ENCODE measurements around the gene NBPF11. TPM values are rescaled to one million over a fixed set of nuclear protein-coding genes. Genes with fewer than 3 reads are reported as not detected.
A peak's percentile ranks its signal among the peaks of the same experiment; 100 is the strongest.
"Not testable (repeated sequence)": the region's sequence is repeated elsewhere in the genome, so short reads cannot be mapped to it uniquely, and the experiment has no call there.

The NBPF11 gene
- total RNA-seq, 2 experiments from 2014 or later, result 13.2 to 20.3 TPM

DNA sequence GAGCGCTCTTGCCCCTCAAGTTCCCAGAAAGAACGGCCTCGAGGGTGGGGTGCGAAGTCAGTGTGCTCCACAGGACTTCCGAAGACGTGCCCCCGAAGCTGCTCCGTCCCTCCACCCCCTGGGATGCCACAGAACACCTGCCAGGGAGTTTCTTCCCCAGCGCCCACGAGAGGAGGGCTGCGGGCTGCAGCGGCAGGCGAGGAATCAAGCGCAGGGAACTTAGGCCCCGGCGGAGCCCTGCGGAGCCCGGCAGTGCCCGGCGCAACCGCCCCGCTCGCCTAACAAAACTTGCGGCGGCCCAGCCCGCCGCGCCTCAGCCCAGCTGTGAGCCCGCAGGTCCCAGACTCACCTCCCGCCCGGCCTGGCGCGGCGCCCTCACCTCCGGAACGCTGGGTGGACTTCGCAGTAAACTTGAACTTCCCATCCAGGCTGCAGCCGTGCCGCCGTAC lies 686 bp downstream of the NBPF11 start:
- POLR2A ChIA-PET, result not testable (repeated sequence)

GRCh38 chr1:148150945-148151344 lies 1.1 kb downstream of the NBPF11 start:
- BruUV-seq (replicated peaks); CTCF ChIA-PET (ENCODE audit: unreplicated experiment); H4K20me1 ChIP-seq (ENCODE audit: insufficient read depth, low read length); H3K36me3 ChIP-seq (ENCODE audit: insufficient read depth, low read length); H3K79me2 ChIP-seq (ENCODE audit: insufficient read depth, low read depth, low read length); H2AFZ ChIP-seq (ENCODE audit: low read length); POLR2A ChIA-PET; intact Hi-C loops (cut with micrococcal nuclease; ENCODE audit: unreplicated experiment); H3K9me2 ChIP-seq (ENCODE audit: insufficient read depth, low read length); H3K9me3 ChIP-seq (ENCODE audit: low read length); H3K4me1 ChIP-seq (ENCODE audit: insufficient read depth, low read length, poor library complexity, severe bottlenecking): not testable (repeated sequence)
- peak; percentile 28 for DNase-seq (ENCODE audit: low spot score)
- Histone ChIP-seq H3K4me3 (ENCODE audit: low read depth, low read length, poor library complexity, severe bottlenecking) (peak overlapping the region; percentile 82), H3K4me2 (ENCODE audit: low read length) (peak overlapping the region; percentile 84), H3K27ac (ENCODE audit: low read depth, low read length, poor library complexity, severe bottlenecking) (peak overlapping the region; percentile 63)

More for the DNA sequence above, 686 bp downstream of the NBPF11 start:
- H3K36me3 ChIP-seq (ENCODE audit: insufficient read depth, low read length); BruUV-seq (replicated peaks); H4K20me1 ChIP-seq (ENCODE audit: insufficient read depth, low read length); H3K79me2 ChIP-seq (ENCODE audit: insufficient read depth, low read depth, low read length); H3K4me1 ChIP-seq (ENCODE audit: insufficient read depth, low read length, poor library complexity, severe bottlenecking); H3K9me3 ChIP-seq (ENCODE audit: low read length); intact Hi-C loops (cut with micrococcal nuclease; ENCODE audit: unreplicated experiment); H3K9me2 ChIP-seq (ENCODE audit: insufficient read depth, low read length); CTCF ChIA-PET (ENCODE audit: unreplicated experiment): not testable (repeated sequence)
- Histone ChIP-seq H3K4me3 (ENCODE audit: low read depth, low read length, poor library complexity, severe bottlenecking) (peak overlapping the region; percentile 82), H2AFZ (ENCODE audit: low read length) (peak overlapping the region; percentile 46; the same call in 1 of the 2 replicates), H3K4me2 (ENCODE audit: low read length) (peak overlapping the region; percentile 84), H3K27ac (ENCODE audit: low read depth, low read length, poor library complexity, severe bottlenecking) (peak overlapping the region; percentile 63)
- peak; percentile 52 for DNase-seq (ENCODE audit: low spot score)

DNA sequence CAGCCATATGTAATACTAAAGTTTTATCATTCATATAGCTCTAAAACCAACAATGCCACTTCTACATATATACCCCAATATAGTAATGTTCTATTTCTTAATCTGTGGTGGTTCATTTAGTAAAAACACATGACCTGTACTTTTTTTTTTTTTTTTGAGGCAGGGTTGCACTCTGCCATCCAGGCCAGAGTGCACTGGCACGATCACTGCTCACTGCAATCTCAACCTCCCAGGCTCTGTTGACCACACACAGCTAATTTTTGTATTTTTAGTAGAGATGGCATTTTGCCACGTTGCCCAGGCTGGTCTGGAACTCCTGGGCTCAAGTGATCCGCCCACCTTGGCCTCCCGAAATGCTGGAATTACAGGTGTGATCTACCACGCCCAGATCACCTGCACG lies 2.1 kb downstream of the NBPF11 start:
- H3K27ac ChIP-seq (ENCODE audit: low read depth, low read length, poor library complexity, severe bottlenecking); H3K9me2 ChIP-seq (ENCODE audit: insufficient read depth, low read length); H2AFZ ChIP-seq (ENCODE audit: low read length); intact Hi-C loops (cut with micrococcal nuclease; ENCODE audit: unreplicated experiment); H3K9me3 ChIP-seq (ENCODE audit: low read length); H3K36me3 ChIP-seq (ENCODE audit: insufficient read depth, low read length); POLR2A ChIA-PET; H3K4me3 ChIP-seq (ENCODE audit: low read depth, low read length, poor library complexity, severe bottlenecking); H3K79me2 ChIP-seq (ENCODE audit: insufficient read depth, low read depth, low read length); H4K20me1 ChIP-seq (ENCODE audit: insufficient read depth, low read length); H3K4me1 ChIP-seq (ENCODE audit: insufficient read depth, low read length, poor library complexity, severe bottlenecking); CTCF ChIA-PET (ENCODE audit: unreplicated experiment); DNase-seq (ENCODE audit: low spot score): not testable (repeated sequence)
- H3K4me2 ChIP-seq (ENCODE audit: low read length), result peak overlapping the region; percentile 84; the same call in 1 of the 2 replicates
- BruUV-seq (replicated peaks), result TSS peak; percentile 65

DNA sequence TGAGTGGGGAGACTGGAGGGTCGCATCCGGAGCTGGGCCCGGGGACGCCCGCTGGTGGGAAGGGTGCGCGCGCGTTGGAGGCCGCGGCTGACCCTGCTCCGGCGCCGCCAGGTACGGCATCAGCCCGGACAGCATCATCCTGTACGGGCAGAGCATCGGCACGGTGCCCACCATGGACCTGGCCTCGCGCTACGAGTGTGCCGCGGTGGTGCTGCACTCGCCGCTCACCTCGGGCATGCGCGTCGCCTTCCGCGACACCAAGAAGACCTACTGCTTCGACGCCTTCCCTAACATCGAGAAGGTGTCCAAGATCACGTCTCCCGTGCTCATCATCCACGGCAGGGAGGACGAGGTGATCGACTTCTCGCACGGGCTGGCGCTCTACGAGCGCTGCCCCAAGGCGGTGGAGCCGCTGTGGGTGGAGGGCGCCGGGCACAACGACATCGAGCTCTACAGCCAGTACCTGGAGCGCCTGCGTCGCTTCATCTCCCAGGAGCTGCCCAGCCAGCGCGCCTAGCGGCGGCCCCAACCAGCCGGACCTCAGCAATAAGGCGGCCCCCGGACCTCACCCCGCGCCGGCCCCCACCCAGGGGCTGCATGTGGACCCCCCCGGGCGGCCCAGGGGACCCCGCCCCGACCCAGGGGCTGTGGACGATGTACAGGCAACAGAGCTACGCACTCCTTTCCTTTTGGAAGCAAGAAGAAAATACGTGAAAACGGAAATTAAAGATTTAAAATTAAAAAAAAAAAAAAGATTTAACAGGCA lies 2.8 kb downstream of the NBPF11 start:
- H2AFZ ChIP-seq (ENCODE audit: low read length); CTCF ChIA-PET (ENCODE audit: unreplicated experiment): not testable (repeated sequence)

DNA sequence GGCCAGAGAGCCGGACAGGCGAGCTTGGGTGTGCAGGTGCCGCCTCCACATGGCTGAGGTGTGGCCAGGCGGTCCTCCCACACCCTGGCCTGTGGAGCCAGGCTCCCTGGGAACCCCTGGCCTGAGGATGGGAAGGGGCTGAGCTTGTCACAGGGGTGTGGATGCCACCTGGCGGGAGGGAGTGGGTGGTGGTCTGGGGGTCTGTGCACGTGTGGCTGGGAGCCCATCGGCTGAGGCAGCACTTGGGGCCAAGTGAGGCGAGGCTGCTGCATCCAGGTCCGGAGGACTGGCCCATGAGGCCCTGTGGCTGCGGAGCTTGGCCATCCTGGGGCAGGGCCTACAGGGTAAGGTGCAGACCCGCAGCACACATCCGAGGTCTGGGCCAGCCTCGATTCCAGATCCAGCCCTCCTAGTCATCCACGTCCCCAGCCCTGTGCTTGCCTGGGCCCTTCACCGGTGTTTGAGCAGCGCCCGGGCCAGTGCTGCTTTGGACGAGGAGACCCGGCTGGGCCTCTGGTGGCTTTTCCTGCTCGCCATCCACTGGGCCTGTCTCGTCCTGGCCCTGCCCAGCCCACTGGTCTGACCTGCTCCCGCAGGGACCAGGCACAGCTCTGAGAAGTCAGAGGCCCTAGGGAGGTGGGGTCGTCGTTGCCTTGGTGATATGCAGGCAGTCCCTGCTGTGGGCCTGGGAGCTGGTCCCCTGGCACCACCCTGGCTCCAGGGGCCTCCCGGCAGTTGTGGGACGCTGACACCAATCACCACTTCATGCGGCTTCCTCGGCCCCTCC lies 4.8 kb downstream of the NBPF11 start:
- H3K4me2 ChIP-seq (ENCODE audit: low read length); H3K36me3 ChIP-seq (ENCODE audit: insufficient read depth, low read length); BruUV-seq (replicated peaks); DNase-seq (ENCODE audit: low spot score); H3K27ac ChIP-seq (ENCODE audit: low read depth, low read length, poor library complexity, severe bottlenecking); POLR2A ChIA-PET; H3K79me2 ChIP-seq (ENCODE audit: insufficient read depth, low read depth, low read length); H3K9me2 ChIP-seq (ENCODE audit: insufficient read depth, low read length); H3K9me3 ChIP-seq (ENCODE audit: low read length); H4K20me1 ChIP-seq (ENCODE audit: insufficient read depth, low read length); H3K4me3 ChIP-seq (ENCODE audit: low read depth, low read length, poor library complexity, severe bottlenecking); CTCF ChIA-PET (ENCODE audit: unreplicated experiment); H3K4me1 ChIP-seq (ENCODE audit: insufficient read depth, low read length, poor library complexity, severe bottlenecking); intact Hi-C loops (cut with micrococcal nuclease; ENCODE audit: unreplicated experiment); H2AFZ ChIP-seq (ENCODE audit: low read length): not testable (repeated sequence)

More for the DNA sequence above, 2.8 kb downstream of the NBPF11 start:
- POLR2A ChIA-PET; intact Hi-C loops (cut with micrococcal nuclease; ENCODE audit: unreplicated experiment); BruUV-seq (replicated peaks); H3K9me2 ChIP-seq (ENCODE audit: insufficient read depth, low read length); H3K9me3 ChIP-seq (ENCODE audit: low read length); H3K27ac ChIP-seq (ENCODE audit: low read depth, low read length, poor library complexity, severe bottlenecking); H3K4me3 ChIP-seq (ENCODE audit: low read depth, low read length, poor library complexity, severe bottlenecking); H3K4me2 ChIP-seq (ENCODE audit: low read length); H3K79me2 ChIP-seq (ENCODE audit: insufficient read depth, low read depth, low read length); H3K4me1 ChIP-seq (ENCODE audit: insufficient read depth, low read length, poor library complexity, severe bottlenecking); H4K20me1 ChIP-seq (ENCODE audit: insufficient read depth, low read length); H3K36me3 ChIP-seq (ENCODE audit: insufficient read depth, low read length); DNase-seq (ENCODE audit: low spot score): not testable (repeated sequence)

GRCh38 chr1:148146191-148146997 lies 5.7 kb downstream of the NBPF11 start:
- H3K4me1 ChIP-seq (ENCODE audit: insufficient read depth, low read length, poor library complexity, severe bottlenecking); BruUV-seq (replicated peaks); H3K9me2 ChIP-seq (ENCODE audit: insufficient read depth, low read length); DNase-seq (ENCODE audit: low spot score); H3K79me2 ChIP-seq (ENCODE audit: insufficient read depth, low read depth, low read length); H3K9me3 ChIP-seq (ENCODE audit: low read length); CTCF ChIA-PET (ENCODE audit: unreplicated experiment); H3K4me2 ChIP-seq (ENCODE audit: low read length); H3K4me3 ChIP-seq (ENCODE audit: low read depth, low read length, poor library complexity, severe bottlenecking); H4K20me1 ChIP-seq (ENCODE audit: insufficient read depth, low read length); H3K27ac ChIP-seq (ENCODE audit: low read depth, low read length, poor library complexity, severe bottlenecking); H3K36me3 ChIP-seq (ENCODE audit: insufficient read depth, low read length); H2AFZ ChIP-seq (ENCODE audit: low read length); intact Hi-C loops (cut with micrococcal nuclease; ENCODE audit: unreplicated experiment); POLR2A ChIA-PET: not testable (repeated sequence)

Measured in OCI-LY7 (cell line).